Measurements from ENCODE around the gene MIEN1. TPM values are rescaled to one million over a fixed set of nuclear protein-coding genes. Genes with fewer than 3 reads are reported as not detected.

MIEN1 gene
- total RNA-seq, 4 donors from 2014 or later, result 42.8 to 81.9 (median 67.7) TPM

GRCh38 chr17:39738568-39738901, 8.2 kb upstream of the MIEN1 start:
- peaks cover 44 to 66% (median 57%) of the 10 kb centered on the region in 3 donors for H3K27me3 ChIP-seq
- peaks cover 6 to 22% of the 10 kb centered on the region in 2 donors for H3K4me1 ChIP-seq
- in situ Hi-C loops (cut with MboI; ENCODE audit: low sequenced_read_pairs in 4 of 4) (no loop called here), intact Hi-C loops (cut with DNase I; ENCODE audit: low total_unique reads) (no loop called here)
- peak overlapping the region in 1 of 4 donors; percentile 25 for H3K4me3 ChIP-seq
- ATAC-seq, result no peak
- no peak for TF ChIP-seq POLR2A (IDR thresholded peaks at IDR 0.05)
- TF ChIP-seq, protein P1, sequence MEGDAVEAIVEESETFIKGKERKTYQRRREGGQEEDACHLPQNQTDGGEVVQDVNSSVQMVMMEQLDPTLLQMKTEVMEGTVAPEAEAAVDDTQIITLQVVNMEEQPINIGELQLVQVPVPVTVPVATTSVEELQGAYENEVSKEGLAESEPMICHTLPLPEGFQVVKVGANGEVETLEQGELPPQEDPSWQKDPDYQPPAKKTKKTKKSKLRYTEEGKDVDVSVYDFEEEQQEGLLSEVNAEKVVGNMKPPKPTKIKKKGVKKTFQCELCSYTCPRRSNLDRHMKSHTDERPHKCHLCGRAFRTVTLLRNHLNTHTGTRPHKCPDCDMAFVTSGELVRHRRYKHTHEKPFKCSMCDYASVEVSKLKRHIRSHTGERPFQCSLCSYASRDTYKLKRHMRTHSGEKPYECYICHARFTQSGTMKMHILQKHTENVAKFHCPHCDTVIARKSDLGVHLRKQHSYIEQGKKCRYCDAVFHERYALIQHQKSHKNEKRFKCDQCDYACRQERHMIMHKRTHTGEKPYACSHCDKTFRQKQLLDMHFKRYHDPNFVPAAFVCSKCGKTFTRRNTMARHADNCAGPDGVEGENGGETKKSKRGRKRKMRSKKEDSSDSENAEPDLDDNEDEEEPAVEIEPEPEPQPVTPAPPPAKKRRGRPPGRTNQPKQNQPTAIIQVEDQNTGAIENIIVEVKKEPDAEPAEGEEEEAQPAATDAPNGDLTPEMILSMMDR (IDR thresholded peaks at IDR 0.05 in 4 of 5, conservative IDR thresholded peaks at IDR 0.05 in 1 of 5), result no peak
- no peaks in the 10 kb centered on the region for H3K9me3 ChIP-seq
- H3K27ac ChIP-seq, result no peak overlapping the region
- no peak for DNase-seq
- no peaks in the 10 kb centered on the region for H3K36me3 ChIP-seq

DNA sequence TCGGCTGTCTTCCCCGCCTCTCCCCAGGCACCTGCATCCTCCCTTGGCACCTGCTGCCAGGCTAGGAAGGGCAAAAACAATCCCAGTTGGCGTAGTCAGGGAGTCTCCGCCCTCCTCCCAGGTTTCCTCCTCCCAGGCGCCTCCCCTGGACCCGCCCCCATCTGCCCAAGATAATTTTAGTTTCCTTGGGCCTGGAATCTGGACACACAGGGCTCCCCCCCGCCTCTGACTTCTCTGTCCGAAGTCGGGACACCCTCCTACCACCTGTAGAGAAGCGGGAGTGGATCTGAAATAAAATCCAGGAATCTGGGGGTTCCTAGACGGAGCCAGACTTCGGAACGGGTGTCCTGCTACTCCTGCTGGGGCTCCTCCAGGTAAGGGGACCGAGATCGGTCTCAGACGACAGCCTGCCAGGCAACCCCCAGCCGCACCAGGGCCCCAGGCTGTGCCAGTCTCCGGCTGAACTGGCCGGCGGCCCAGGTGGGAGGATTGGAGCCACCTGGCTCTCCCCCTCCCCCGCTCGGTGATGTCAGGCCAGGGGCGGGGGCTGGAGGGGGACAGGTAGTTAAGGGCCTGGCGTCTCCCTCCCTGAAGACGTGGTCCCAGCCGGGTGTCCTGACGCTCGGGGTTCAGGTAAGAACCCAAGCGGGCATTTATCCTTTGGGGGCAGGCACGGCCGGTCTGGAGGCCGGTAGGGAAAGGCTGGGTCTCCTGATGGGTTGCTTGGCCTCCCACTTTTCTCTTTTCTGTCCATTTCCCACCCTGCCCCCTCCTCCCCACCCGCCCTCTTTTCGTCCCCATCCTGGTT, 7.6 kb upstream of the MIEN1 start, which contains the start of gene GRB7:
TSS of gene GRB7 (plus strand) at position 179 of the 808 bp plus-strand sequence. CDS start 4,364 bp downstream, outside the sequence.
- no peak for ATAC-seq
- H3K36me3 ChIP-seq, result no peaks in the 10 kb centered on the region

GRCh38 chr17:39737206-39737759, 7.0 kb upstream of the MIEN1 start:
- H3K36me3 ChIP-seq, result no peaks in the 10 kb centered on the region
- ATAC-seq (no peak), DNase-seq (no peak)
- H3K9me3 ChIP-seq, result no peaks in the 10 kb centered on the region
- in situ Hi-C loops (cut with MboI; ENCODE audit: low sequenced_read_pairs in 4 of 4), result no loop called here
- no peak overlapping the region for H3K4me3 ChIP-seq
- no peak for TF ChIP-seq POLR2A (IDR thresholded peaks at IDR 0.05)
- TF ChIP-seq, protein P1 (IDR thresholded peaks at IDR 0.05 in 4 of 5, conservative IDR thresholded peaks at IDR 0.05 in 1 of 5), result no peak
- peaks cover 40 to 54% (median 50%) of the 10 kb centered on the region in 3 donors for H3K27me3 ChIP-seq
- H3K4me1 ChIP-seq, result peaks cover 6 to 22% of the 10 kb centered on the region in 2 donors
- no peak overlapping the region for H3K27ac ChIP-seq
- intact Hi-C loops (cut with DNase I; ENCODE audit: low total_unique reads), result no loop called here

More for the DNA sequence above, 7.6 kb upstream of the MIEN1 start, which contains the start of gene GRB7:
- no peak for DNase-seq
- in situ Hi-C loops (cut with MboI; ENCODE audit: low sequenced_read_pairs in 4 of 4), result no loop called here
- intact Hi-C loops (cut with DNase I; ENCODE audit: low total_unique reads), result no loop called here
- Histone ChIP-seq H3K4me3 (peak within 1 kb of the TSS in 3 of 4 donors; percentile 6 to 25 (median 14)), H3K9me3 (no peaks in the 10 kb centered on the region), H3K4me1 (peaks cover 6 to 22% of the 10 kb centered on the region in 2 donors), H3K27ac (no peak within 1 kb of the TSS), H3K27me3 (peaks cover 40 to 60% (median 57%) of the 10 kb centered on the region in 3 donors)
- TF ChIP-seq POLR2A (IDR thresholded peaks at IDR 0.05), result no peak
- TF ChIP-seq, protein P1 (IDR thresholded peaks at IDR 0.05 in 4 of 5, conservative IDR thresholded peaks at IDR 0.05 in 1 of 5), result no peak

- Histone ChIP-seq H3K4me3 (no peak overlapping the region), H3K4me1 (peaks cover 6 to 22% of the 10 kb centered on the region in 2 donors), H3K27me3 (peaks cover 40 to 49% (median 45%) of the 10 kb centered on the region in 3 donors), H3K9me3 (no peaks in the 10 kb centered on the region), H3K36me3 (no peaks in the 10 kb centered on the region), H3K27ac (no peak overlapping the region)
- ATAC-seq (no peak), DNase-seq (no peak)
- in situ Hi-C loops (cut with MboI; ENCODE audit: low sequenced_read_pairs in 4 of 4), result no loop called here
- intact Hi-C loops (cut with DNase I; ENCODE audit: low total_unique reads), result no loop called here
- TF ChIP-seq POLR2A (IDR thresholded peaks at IDR 0.05), result no peak
- TF ChIP-seq, protein P1 (IDR thresholded peaks at IDR 0.05 in 4 of 5, conservative IDR thresholded peaks at IDR 0.05 in 1 of 5), result no peak
Observed at GRCh38 chr17:39736319-39737165, 6.2 kb upstream of the MIEN1 start.
